HG03520 (cell line): ENCODE results near the gene FNDC5.

Experiments used
- ATAC-seq: cut with Tn5 transposase; IDR thresholded peaks from one replicate; pipeline ENCODE4 v1.9.1; 2021; ENCODE audit warnings: mild to moderate bottlenecking, moderate library complexity; ENCODE audit not compliant: unreplicated experiment

Gene FNDC5

DNA sequence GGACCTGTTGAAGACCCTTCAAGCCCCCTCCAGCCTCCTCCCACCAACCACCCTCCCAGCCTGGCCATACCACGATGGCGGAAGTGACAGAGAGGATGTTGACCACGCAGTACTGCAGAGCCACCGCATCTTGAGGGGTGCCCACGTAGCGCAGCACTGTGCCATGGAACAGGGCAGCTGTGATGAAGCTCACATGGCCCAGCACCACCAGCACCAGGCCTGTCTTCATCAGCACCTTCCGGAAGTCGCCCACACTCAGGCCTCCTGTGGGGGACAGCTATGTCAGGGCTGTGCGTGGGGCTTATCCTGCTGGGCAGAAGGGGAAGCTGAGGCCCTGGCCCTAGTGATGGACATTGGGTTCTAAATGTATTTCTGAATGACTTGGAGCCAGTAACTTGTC is 27.3 kb upstream of the FNDC5 start:
- ATAC-seq = no peak

DNA sequence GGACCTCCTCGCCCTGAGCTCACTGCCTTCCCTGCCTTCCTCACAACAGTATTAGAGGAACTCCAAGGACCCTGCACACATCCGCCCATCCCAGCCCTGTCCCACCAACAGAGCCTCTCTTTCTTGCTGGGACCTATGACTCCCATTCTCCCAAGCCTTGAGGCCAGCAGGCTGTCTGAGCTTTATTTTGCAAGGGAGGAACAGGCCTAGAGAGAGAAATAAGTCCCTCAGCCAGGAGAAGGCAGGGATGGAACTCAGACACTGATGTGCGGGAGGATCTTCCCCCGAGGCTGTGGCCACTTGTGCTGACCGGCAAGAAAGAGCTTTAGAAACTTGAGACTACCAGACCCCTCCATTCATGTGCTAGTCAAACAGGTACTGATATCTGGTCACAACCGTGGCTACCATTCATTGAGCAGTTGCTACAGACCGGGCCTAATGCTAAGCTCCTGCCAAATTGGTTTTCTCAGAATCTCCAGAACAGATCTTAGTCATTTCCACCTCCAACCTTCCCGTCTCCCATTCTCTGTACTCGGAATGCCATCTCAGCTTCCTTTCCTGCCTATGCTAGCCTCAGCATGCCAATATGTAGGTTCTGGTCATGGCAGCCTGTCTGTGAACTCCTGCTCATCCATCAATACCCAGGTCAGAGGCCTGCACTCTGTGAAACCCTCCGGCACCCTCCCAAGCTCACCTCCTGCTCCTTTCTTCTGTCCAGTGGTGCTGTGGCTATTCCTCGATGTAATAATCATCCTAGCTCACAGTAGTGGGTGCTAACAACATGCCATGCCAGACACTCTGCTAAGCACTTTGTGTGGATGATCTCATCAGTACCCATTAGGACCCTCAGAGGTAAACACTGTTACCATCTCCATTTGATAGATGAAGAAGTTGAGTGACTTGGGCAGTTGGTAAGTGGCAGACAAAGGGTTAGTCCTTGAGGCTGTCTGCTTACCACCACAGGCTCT is 26.7 kb upstream of the FNDC5 start:
- ATAC-seq = no peak

DNA sequence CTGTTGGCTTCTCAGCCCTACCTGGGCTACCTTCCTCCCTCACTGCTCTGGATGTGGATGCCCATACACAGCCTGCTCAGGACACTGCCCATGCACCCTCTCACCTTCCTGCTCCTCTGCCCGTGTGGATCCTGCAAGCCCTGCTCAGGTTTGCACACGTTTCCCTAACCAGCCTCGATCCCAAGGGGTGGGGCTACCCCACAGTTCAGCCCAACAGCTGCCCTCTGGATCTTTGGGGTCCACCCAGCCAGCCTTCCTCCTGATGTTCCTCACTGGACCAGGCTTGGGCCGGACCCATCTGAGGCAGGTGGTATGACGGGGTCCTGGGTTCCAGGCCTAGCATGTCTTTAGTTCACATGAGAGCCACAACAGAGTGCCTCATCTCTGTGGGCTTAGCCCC is 25.7 kb upstream of the FNDC5 start:
- ATAC-seq = no peak

DNA sequence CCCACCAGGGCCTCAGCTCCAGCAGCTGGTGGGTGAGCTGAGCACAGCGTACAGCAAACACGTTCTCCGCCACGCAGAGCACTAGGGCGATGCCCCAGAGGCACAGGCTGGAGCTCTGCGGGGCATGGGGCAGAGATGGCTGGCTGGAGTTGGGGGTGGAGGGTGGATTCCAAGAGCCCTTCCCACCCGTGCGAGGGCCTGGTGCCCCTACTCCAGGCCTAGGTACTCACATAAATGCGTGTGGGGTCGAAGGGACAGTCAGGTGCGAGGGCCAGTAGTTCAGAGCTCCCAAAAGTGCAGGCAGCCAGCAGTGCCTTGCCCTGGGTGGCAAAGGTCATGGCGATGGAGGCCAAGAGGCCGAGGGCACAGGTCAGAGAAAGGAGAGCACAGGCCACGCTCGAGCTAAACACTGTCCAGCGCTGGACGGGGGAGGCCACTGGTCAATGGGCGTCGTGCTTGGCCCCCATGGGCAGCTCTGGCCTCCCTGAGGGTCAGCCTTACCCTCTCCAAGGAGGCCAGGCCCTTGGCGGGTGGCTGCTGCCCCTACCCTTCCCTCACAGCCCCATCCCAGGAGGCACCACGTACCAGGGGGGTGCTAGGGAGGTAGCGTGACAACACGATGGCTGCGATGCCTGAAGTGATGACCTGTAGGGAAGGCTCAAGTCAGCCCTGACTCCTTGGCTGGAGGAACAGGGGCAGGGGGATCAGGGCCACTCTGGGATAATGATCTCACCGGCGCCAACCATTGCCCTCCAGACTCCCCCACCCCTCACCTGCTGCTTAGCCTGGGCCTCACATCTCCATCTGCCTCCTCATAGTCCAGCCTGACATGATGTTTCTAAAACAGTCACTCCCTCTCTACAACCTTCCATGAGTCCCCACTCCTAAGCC is 24.9 kb upstream of the FNDC5 start:
- ATAC-seq = no peak

DNA sequence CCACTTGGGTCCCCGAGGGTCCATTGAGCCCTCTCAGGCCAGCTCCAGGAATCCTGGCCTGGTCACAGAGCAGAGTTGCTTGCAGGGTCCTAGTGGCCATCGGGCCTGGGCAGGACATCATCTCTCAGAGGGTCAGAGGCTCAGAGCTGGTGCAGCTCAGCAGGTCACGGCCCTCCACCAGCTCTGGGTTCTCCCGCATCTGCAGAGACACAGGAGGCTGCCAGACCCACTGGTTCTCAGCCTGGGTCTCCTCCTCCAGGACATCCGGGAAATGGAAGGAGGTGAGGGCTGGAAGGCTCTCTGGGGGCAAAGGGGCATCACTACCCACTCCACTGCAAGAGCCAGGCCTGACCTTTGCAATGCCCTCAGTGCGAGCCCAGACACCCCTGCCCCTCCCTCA is 24.0 kb upstream of the FNDC5 start:
- no peak for ATAC-seq

DNA sequence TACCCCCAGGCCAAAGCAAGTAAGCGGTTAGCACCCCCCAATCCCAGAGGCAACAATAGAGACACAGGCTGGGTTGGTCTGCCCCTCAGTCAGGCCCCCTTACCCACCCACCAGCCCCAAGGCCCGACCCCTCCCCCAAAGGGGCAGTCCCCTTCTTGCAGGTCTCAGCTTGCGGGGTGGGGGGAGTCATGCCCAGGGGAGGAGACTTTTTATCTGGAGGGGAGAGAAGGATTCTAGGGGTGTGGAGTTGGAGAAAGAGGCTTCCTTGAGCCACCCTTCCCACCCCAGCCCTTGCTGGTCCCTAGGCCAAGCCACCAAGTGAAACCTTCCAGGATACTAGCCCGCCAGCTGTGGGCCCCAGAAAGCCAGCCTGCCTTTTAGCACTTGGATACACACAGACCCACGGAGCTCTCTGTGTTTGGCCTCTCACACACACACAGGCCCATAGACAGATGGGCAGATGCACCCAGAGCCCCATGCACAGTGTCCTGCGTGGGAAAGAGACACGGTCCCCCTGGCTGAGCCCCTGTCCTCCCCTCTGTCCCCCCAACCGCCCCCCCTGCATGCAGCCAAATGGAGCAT is 23.4 kb upstream of the FNDC5 start:
- no peak for ATAC-seq

DNA sequence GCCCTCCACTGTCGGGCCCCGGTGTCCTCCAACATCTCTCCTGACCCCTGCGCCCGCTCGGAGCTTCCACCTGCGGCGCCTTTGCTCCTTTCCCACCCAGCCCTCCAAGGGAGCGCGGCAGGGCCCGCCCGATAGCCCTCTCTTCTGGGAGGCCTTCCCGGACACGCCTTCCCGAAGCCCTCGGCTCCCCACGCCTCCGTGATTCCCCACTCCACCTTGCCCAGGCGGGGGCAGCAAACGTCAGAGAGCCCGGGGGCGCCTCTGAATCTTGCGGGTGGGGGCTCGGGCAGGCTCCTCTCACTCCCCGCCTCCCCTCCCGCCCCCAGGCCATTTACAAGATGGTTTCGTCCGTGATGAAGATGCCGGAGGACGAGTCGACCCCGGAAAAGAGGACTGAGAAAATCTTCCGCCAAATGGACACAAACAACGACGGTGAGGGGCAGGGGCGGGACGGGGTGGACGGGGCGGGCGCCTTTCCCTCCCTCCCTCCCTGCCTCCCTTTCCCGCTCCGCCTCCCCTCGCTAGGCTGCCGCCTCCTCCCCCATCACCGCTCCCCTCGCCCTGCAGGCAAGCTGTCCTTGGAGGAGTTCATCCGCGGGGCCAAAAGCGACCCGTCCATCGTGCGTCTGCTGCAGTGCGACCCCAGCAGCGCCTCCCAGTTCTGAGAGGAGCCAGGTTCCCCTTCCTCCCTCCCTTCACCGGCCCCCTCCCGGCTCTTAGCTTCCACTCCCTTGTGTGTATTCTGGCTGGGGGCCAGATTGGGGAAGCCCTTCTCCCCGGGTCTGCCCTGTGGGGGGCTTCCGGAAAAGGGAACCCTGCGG is 22.7 kb upstream of the FNDC5 start:
- ATAC-seq = no peak

DNA sequence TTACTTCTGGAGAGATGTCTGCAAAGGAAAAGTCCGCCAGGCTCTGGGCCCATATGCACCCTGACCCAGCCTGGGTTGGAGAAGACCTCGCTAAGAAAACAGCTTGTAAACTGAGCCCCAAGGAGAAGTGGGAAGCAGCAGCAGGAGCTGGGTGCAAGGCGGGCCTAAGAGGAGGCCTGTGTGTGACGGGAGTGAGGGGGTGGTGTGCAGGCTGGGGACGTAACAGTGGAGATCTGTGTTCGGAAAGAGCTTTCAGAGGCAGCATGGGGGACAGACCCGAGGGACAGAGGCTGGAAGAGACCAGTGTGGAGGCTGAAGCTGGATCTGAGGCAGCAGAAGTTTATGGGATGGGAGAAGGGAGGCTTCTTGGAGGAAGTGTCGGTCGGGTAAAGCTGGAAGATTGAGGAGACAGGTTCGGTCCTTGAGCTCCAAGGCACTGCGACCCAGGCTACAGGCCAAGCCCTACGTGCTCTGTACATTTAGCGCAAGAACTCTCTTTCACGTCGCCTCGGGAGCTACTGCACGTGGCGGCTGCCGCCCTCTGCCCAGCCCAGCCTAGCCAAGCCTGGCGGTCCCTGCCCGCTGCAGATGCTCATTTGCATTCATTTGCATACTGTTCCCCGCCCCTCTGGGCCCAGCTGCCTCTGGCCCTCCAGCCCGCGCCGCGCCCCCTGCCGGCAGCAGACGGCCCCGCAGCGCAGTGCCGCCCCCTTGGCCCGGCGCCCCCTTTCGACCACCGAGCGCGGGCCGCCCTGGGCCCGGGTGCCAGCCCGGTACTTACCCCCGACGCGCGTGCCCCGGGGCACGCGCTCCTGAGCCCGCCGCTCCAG is 21.9 kb upstream of the FNDC5 start:
- ATAC-seq = no peak

DNA sequence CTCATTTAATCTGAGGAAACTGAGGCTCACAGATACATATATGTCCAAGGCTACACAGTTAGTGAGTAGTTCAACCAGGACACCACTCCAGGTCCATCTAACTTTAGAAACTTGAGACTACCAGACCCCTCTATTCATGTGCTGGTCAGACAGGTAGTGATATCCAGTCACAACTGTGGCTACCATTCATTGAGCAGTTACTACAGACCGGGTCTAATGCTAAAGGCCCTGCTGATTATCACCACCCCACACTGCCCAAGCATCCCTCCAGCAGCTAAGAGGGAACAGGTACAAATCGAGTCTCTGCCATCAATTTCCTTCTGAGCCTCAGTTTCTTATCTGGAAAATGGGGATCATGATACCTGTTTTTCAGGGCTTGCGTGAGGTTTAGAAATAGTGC is 20.9 kb upstream of the FNDC5 start:
- ATAC-seq = no peak

DNA sequence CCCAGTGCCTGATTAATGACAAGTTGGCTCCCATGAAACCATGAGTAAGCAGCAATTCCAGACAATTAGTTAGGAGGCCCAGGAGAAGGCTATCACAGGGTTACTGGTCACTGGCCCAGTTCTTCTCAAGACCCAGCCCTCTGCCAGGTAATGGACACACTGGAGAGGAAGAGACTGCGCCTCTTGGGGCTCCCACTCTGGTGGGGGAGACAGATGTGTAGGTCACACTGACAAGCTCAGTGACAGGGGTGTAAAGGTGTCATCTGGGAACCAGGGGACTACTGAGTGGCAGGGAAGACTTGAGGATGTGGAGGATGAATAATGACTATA is 20.5 kb upstream of the FNDC5 start:
- no peak for ATAC-seq

DNA sequence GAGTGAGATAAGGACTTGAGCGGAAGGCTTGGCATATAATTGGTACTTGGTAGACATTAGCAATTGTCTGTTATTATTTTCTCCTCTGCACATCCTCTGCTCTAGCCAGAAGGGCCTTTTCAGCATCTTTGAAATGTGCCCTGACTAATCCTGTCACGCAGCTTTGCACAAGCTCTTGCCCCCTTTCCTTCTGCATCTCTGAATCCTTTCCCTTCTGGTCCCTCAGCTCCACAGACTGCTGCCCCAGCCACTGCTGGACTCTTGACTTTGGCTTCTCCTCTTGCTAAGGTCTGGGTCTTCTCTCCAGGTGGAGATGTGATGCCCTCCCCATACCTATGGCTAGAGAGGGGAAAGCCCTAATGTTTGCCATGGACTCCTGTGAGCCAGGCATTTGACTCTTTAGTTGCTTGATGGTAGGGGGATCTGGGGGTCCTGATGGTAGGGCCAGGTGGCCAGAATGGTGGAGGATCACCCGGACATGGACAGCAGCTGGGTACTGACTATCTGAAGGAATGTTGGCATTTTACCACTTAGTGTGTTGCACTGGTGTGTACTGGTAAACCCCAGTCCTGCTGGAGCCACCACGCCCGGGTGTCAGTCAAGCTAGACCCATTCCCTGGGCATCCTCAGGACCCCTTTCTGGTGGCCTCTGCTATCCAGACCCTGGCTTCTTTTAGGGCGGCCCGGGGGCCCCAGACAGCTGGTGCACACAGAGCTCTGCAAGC is 20.0 kb upstream of the FNDC5 start:
- no peak for ATAC-seq

DNA sequence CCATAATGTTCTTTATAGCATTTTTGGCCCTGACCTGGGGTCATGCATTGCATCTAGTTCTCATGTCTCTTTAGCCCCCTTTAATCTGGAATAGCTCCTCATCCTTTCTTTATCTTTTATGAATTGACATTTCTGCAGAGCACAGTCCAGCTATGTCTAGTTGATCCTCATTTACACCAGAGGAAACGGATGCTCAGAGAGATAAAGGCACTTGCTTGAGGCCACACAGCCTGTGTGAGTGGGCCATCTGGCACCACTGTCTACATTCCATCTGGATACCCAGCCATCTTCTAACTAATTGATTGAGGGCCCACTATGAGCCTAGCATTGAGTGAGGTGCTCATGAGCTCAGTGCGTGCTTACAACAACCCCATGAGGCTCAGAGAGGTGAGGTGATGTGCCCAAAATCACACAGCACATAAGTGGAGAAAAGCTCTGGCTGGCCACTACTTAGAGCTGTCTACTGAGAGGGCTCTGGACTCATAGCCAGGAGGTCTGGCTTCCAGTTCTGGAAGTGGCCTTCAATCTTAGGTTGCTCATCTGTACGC is 19.1 kb upstream of the FNDC5 start:
- ATAC-seq = no peak

DNA sequence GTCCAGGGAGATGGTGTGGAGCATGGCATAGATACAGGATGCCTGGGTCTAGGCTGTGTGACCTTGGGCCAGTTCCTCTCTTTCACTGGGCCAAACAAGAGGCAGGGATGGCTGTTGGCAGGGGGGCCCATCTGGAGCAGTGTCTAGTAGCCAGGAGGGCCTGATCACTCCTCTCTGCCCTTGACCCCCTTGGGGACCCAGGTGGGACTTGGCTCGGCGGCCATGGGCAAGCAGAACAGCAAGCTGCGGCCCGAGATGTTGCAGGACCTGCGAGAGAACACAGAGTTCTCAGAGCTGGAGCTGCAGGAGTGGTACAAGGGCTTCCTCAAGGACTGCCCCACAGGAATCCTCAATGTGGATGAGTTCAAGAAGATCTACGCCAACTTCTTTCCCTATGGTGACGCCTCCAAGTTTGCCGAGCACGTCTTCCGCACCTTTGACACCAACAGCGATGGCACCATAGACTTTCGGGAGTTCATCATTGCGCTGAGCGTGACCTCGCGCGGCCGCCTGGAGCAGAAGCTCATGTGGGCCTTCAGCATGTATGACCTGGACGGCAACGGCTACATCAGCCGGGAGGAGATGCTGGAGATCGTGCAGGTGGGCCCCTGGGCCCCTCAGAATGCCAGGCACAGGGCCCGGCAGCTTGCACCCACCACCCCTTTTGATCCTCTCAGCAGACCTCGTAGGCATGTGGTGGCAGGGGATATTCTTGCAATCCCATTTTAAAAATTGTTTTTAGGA is 18.1 kb upstream of the FNDC5 start:
- ATAC-seq = no peak

DNA sequence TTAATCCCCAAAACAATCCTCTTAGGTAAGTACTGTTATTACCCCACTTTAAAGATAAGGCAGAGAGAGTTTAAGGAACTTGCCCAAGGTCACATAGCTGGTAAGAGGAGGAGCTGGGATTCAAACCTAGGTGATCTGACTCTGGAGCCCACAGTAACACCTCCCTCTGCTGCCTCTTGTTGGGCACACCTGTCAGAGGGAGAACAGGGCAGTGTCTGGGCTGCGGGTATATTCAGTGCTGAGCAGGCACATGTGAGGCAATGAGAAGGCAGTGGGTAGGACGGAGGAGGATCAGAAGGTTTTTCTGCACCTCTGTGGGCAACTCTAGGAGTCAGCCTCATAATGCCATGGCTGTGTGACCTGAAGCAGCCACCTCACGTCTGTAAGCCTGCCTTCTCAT is 17.4 kb upstream of the FNDC5 start:
- ATAC-seq = no peak

DNA sequence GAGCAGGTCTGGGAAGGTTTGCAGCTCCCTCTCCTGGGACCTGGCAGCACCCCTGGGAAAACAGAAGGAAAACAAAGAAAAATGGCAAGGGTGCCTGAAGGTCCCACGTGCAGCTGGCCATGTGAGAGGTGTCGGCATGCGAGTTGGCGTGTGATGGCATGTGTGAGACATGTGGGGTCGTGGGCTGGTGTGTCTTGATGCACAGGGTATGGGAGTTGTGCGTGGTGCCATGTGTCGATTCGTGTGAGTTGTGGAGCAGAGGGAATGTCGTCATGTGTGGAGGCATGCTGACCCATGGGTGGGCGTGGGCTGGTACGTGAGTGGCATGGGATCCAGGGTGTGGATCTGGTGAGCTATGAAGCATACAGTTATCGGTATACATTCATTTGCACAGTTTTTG is 16.9 kb upstream of the FNDC5 start:
- no peak for ATAC-seq

DNA sequence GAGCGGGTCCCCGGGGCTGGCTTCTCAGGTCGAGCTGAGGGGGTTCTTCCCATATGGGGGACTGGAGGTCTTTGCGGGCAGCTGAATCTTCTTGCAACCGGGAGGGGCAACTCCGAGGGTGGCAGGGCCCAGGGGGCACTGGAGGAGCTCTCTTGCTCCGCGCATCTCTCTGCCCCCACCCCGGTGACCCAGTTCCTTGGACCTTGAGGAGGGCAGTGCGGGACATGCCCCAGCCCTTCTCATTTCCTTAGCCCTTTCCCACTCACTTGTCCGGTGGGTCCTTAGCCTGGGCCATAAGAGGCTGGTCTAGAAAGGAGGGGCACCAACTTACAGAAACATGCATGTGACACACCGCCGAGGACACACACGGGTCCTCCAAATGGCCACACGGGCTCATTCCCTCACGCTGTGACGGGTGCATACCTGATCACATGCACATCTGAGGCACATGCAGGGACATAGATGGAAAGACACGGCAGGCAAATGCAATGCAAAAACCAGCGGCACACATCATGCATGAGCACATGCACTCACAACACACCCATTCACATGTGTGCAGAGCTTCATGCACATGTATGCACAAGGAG is 16.2 kb upstream of the FNDC5 start:
- ATAC-seq = no peak

DNA sequence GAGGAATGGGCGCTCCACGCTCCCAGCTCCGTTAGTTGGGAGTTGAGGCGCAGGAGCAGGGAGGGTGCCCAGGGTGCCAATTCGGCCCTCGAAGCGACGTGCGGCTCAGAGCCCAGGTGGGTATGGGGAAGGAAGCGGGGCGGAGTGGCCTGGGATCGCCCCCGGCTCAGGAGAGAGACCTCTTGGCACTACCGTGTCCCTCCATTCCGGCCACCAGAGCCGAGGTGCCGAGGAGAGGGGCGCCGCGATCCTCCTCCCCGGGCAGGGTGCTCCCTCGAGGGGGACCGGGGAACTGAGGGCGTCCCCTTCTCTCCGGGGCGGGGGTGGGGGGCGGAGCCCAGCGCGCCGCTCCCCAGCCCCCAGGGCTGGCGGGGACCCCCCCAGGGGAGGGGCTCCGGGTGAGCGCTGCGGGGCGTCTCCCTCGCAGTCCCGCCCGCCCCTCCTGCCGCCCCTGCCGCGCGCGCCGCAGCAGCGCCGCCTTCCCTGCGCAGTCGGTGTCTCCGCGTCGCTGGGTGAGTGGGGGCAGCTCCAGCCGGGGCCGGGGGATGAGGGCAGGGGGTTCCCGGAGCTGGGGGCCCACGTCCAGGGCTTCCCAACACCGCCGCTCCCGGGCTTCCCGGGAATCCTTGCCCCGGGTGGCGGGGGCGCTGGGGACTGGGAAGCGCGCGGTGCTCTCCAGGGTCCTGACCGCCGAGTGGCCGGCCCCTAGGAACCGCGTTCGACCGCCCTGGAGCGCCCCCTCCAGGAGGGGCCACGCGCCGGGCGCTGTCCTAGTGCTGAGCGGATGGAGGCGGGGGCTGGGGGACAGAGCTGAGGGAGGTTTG is 15.5 kb upstream of the FNDC5 start, which contains the start of gene HPCA:
HPCA (plus strand) TSS at position 488 of the 824 bp plus-strand sequence. CDS start 2,408 bp downstream, outside the sequence.
- no peak for ATAC-seq
